Measurements from ENCODE around the gene JTB. TPM values are rescaled to one million over a fixed set of nuclear protein-coding genes. Genes with fewer than 3 reads are reported as not detected.

JTB gene
- total and polyA plus RNA-seq, 9 of the 15 experiments (the other 6 are each of a cell fraction or from before 2014, with no cell fraction given): 24.7 to 308 (median 151) TPM

- TF ChIP-seq GABPA (tag; conservative IDR thresholded peaks at IDR 0.05; ENCODE audit: low read depth): peak; percentile 90
- TF ChIP-seq EHMT2 (IDR thresholded peaks at IDR 0.05): no peak
- TF ChIP-seq ZNF184 (CRISPR knock-in tag; IDR thresholded peaks at IDR 0.05): no peak
- peak; percentile 40; the same call in 1 of the 2 replicates for TF ChIP-seq DPF2 (IDR thresholded peaks at IDR 0.05)
- peak; percentile 85 for TF ChIP-seq SAP30 (IDR thresholded peaks at IDR 0.05; ENCODE audit: borderline replicate concordance, insufficient read depth, low read depth, low read length, poor library complexity, severe bottlenecking)
- no peak for TF ChIP-seq ZNF764 (CRISPR knock-in tag; IDR thresholded peaks at IDR 0.05; ENCODE audit: low read depth)
- TF ChIP-seq U2AF2 (optimal IDR thresholded peaks at IDR 0.05; ENCODE audit: low read depth, low read length): no peak
- TF ChIP-seq ZNF79 (CRISPR knock-in tag; IDR thresholded peaks at IDR 0.05; ENCODE audit: low read depth): no peak
- no peak; the same call in 1 of the 2 replicates for TF ChIP-seq HCFC1 (IDR thresholded peaks at IDR 0.05; ENCODE audit: low read depth, low read length)
- peak; percentile 54; the same call in 1 of the 2 replicates for TF ChIP-seq ZBTB33 (CRISPR knock-in tag; IDR thresholded peaks at IDR 0.05)
- peak; percentile 41 to 60; a peak in 2 of 4 replicates for TF ChIP-seq SIN3A (IDR thresholded peaks at IDR 0.05; ENCODE audit: borderline replicate concordance in 2 of 2, control insufficient read depth in 1 of 2, low read depth in 2 of 2, low read length in 2 of 2)
- peak; percentile 67 for TF ChIP-seq HLTF (IDR thresholded peaks at IDR 0.05)
- TF ChIP-seq CHD4 (IDR thresholded peaks at IDR 0.05; ENCODE audit: insufficient read depth, insufficient replicate concordance, low read depth, low read length, poor library complexity, severe bottlenecking): no peak
- peak; percentile 96 for TF ChIP-seq ASH1L (IDR thresholded peaks at IDR 0.05; ENCODE audit: borderline replicate concordance, low read depth, partially characterized antibody)
- TF ChIP-seq ZFX (CRISPR knock-in tag; IDR thresholded peaks at IDR 0.05): peak; percentile 66
- no peak for TF ChIP-seq CLOCK (CRISPR knock-in tag; IDR thresholded peaks at IDR 0.05; ENCODE audit: borderline replicate concordance)
- no peak for TF ChIP-seq ZBED1 (IDR thresholded peaks at IDR 0.05)
- TF ChIP-seq ZNF384 (IDR thresholded peaks at IDR 0.05; ENCODE audit: low read depth, low read length): peak; percentile 92
- TF ChIP-seq ZNF253 (CRISPR knock-in tag; conservative IDR thresholded peaks at IDR 0.05): no peak
- 0 out of 2 replicates have a peak, but pooled peaks have one; percentile 14 for TF ChIP-seq SMARCC2 (IDR thresholded peaks at IDR 0.05; ENCODE audit: low read depth)
- peak; percentile 60 for TF ChIP-seq JUN (IDR thresholded peaks at IDR 0.05; ENCODE audit: borderline replicate concordance, low read depth, low read length)
- no peak; the same call in 1 of the 2 replicates for TF ChIP-seq JUN (CRISPR knock-in tag; IDR thresholded peaks at IDR 0.05; ENCODE audit: borderline replicate concordance)
- no peak for TF ChIP-seq HMG20B (CRISPR knock-in tag; IDR thresholded peaks at IDR 0.05)
- peak; percentile 89 for TF ChIP-seq CHD1 (IDR thresholded peaks at IDR 0.05; ENCODE audit: low read length)
Observed at GRCh38 chr1:153967107-153967999, 10.1 kb downstream of the JTB start, which contains the start of gene CREB3L4 (continued).
